ENCODE data around the gene TEX38. TPM values are rescaled to one million over a fixed set of nuclear protein-coding genes. Genes with fewer than 3 reads are reported as not detected.
"Not testable (repeated sequence)": the region's sequence is repeated elsewhere in the genome, so short reads cannot be mapped to it uniquely, and the experiment has no call there.

Gene TEX38
- total RNA-seq, 2 experiments from 2014 or later, result not detected

- no peak overlapping the region for H3K27ac Mint-ChIP-seq
- no peaks in the 10 kb centered on the region for H3K27me3 Mint-ChIP-seq
- H3K9me3 Mint-ChIP-seq, result no peaks in the 10 kb centered on the region
Observed at GRCh38 chr1:46681333-46682034, 9.8 kb downstream of the TEX38 start.

GRCh38 chr1:46682064-46682463, 10.4 kb downstream of the TEX38 start:
- CTCF ChIA-PET, result interaction anchor here (1.1 kb wide), 1 partner anchor 43 kb away, joined by 3 read pairs; no protein-coding TSS in a partner anchor
- POLR2A ChIA-PET, result interaction anchor here (1.6 kb wide), 1 partner anchor 14 kb away, joined by 6 read pairs; the partner anchor contains the start of gene ATPAF1
- Mint-ChIP-seq H3K4me3 (no peak overlapping the region), H3K36me3 (ENCODE audit: low read depth) (peaks cover 82% of the 10 kb centered on the region), H3K4me1 (peaks cover 9% of the 10 kb centered on the region), H3K27me3 (no peaks in the 10 kb centered on the region), H3K9me3 (no peaks in the 10 kb centered on the region), H3K27ac (no peak overlapping the region)
- DNase-seq, result no peak

More at GRCh38 chr1:46681333-46682034, 9.8 kb downstream of the TEX38 start:
- POLR2A ChIA-PET, result interaction anchor here (1.6 kb wide), 1 partner anchor 14 kb away, joined by 6 read pairs; the partner anchor contains the start of gene ATPAF1
- no peak for DNase-seq
- Mint-ChIP-seq H3K4me3 (no peak overlapping the region), H3K36me3 (ENCODE audit: low read depth) (peaks cover 80% of the 10 kb centered on the region), H3K4me1 (peaks cover 12% of the 10 kb centered on the region)
- CTCF ChIA-PET, result interaction anchor here (0.6 to 1.1 kb wide), 2 partner anchors 44 to 69 kb away, joined by 3 read pairs; no protein-coding TSS in a partner anchor

GRCh38 chr1:46684670-46685069, 13.0 kb downstream of the TEX38 start:
- ChIA-PET POLR2A (interaction anchor here (1.0 to 1.6 kb wide), 3 partner anchors 10 to 82 kb away, joined by 3 to 7 read pairs (median 3); no protein-coding TSS in a partner anchor), CTCF (no interaction called here)
- Mint-ChIP-seq H3K4me1 (peaks cover 11% of the 10 kb centered on the region), H3K36me3 (ENCODE audit: low read depth) (peaks cover 86% of the 10 kb centered on the region), H3K27me3 (no peaks in the 10 kb centered on the region), H3K27ac (no peak overlapping the region), H3K4me3 (no peak overlapping the region), H3K9me3 (no peaks in the 10 kb centered on the region)
- no peak for DNase-seq

GRCh38 chr1:46686255-46686654, 14.6 kb downstream of the TEX38 start:
- Mint-ChIP-seq H3K27me3 (no peaks in the 10 kb centered on the region), H3K27ac (no peak overlapping the region), H3K9me3 (no peaks in the 10 kb centered on the region), H3K4me1 (peaks cover 11% of the 10 kb centered on the region), H3K36me3 (ENCODE audit: low read depth) (peaks cover 84% of the 10 kb centered on the region), H3K4me3 (no peak overlapping the region)
- ChIA-PET CTCF (no interaction called here), POLR2A (no interaction called here)
- DNase-seq, result no peak

- Mint-ChIP-seq H3K9me3 (no peaks in the 10 kb centered on the region), H3K4me1 (peaks cover 11% of the 10 kb centered on the region), H3K27me3 (no peaks in the 10 kb centered on the region), H3K27ac (no peak overlapping the region), H3K4me3 (no peak overlapping the region), H3K36me3 (ENCODE audit: low read depth) (peaks cover 84% of the 10 kb centered on the region)
- no peak for DNase-seq
- POLR2A ChIA-PET, result no interaction called here
- CTCF ChIA-PET, result interaction anchor here (1.2 kb wide), 1 partner anchor 8 kb away, joined by 3 read pairs; no protein-coding TSS in a partner anchor
Observed at GRCh38 chr1:46687093-46687659, 15.5 kb downstream of the TEX38 start.

- no peak overlapping the region for H3K4me3 Mint-ChIP-seq
- no peak for DNase-seq
- CTCF ChIA-PET, result interaction anchor here (1.2 kb wide), 1 partner anchor 9 kb away, joined by 3 read pairs; no protein-coding TSS in a partner anchor
- H3K36me3 Mint-ChIP-seq (ENCODE audit: low read depth), result peaks cover 84% of the 10 kb centered on the region
- POLR2A ChIA-PET, result no interaction called here
- no peak overlapping the region for H3K27ac Mint-ChIP-seq
- H3K27me3 Mint-ChIP-seq, result no peaks in the 10 kb centered on the region
- H3K4me1 Mint-ChIP-seq, result peaks cover 11% of the 10 kb centered on the region
- H3K9me3 Mint-ChIP-seq, result no peaks in the 10 kb centered on the region
Observed at GRCh38 chr1:46687921-46688509, 16.4 kb downstream of the TEX38 start.

- H3K4me1 Mint-ChIP-seq, result peaks cover 11% of the 10 kb centered on the region
- no peaks in the 10 kb centered on the region for H3K9me3 Mint-ChIP-seq
- ChIA-PET POLR2A (no interaction called here), CTCF (no interaction called here)
- H3K4me3 Mint-ChIP-seq, result no peak overlapping the region
- H3K36me3 Mint-ChIP-seq (ENCODE audit: low read depth), result peaks cover 82% of the 10 kb centered on the region
- H3K27ac Mint-ChIP-seq, result no peak overlapping the region
- H3K27me3 Mint-ChIP-seq, result no peaks in the 10 kb centered on the region
- DNase-seq, result no peak
Observed at GRCh38 chr1:46689356-46689755, 17.7 kb downstream of the TEX38 start.

- no peaks in the 10 kb centered on the region for H3K9me3 Mint-ChIP-seq
- H3K27ac Mint-ChIP-seq, result no peak overlapping the region
- ChIA-PET CTCF (no interaction called here), POLR2A (no interaction called here)
- no peak overlapping the region for H3K4me3 Mint-ChIP-seq
- H3K4me1 Mint-ChIP-seq, result peaks cover 11% of the 10 kb centered on the region
- H3K36me3 Mint-ChIP-seq (ENCODE audit: low read depth), result peaks cover 82% of the 10 kb centered on the region
- H3K27me3 Mint-ChIP-seq, result no peaks in the 10 kb centered on the region
- DNase-seq, result no peak
Observed at GRCh38 chr1:46689897-46690296, 18.2 kb downstream of the TEX38 start.

GRCh38 chr1:46690931-46691421, 19.3 kb downstream of the TEX38 start:
- Mint-ChIP-seq H3K27ac (no peak overlapping the region), H3K27me3 (no peaks in the 10 kb centered on the region), H3K9me3 (no peaks in the 10 kb centered on the region), H3K36me3 (ENCODE audit: low read depth) (peaks cover 86% of the 10 kb centered on the region), H3K4me3 (no peak overlapping the region), H3K4me1 (peaks cover 9% of the 10 kb centered on the region)
- no peak for DNase-seq
- POLR2A ChIA-PET, result no interaction called here
- CTCF ChIA-PET, result no interaction called here

GRCh38 chr1:46691997-46692790, 20.5 kb downstream of the TEX38 start:
- no peak for DNase-seq
- Mint-ChIP-seq H3K4me1 (peaks cover 7% of the 10 kb centered on the region), H3K27me3 (no peaks in the 10 kb centered on the region), H3K4me3 (no peak overlapping the region), H3K9me3 (no peaks in the 10 kb centered on the region), H3K27ac (no peak overlapping the region), H3K36me3 (ENCODE audit: low read depth) (peaks cover 82% of the 10 kb centered on the region)
- POLR2A ChIA-PET, result no interaction called here
- CTCF ChIA-PET, result no interaction called here

GRCh38 chr1:46692811-46693770, 21.4 kb downstream of the TEX38 start:
- ChIA-PET POLR2A (no interaction called here), CTCF (no interaction called here)
- Mint-ChIP-seq H3K4me3 (no peak overlapping the region), H3K27me3 (no peaks in the 10 kb centered on the region), H3K27ac (no peak overlapping the region), H3K4me1 (peaks cover 3% of the 10 kb centered on the region), H3K9me3 (no peaks in the 10 kb centered on the region), H3K36me3 (ENCODE audit: low read depth) (peaks cover 79% of the 10 kb centered on the region)
- DNase-seq, result no peak

GRCh38 chr1:46694676-46695075, 23.0 kb downstream of the TEX38 start:
- H3K4me1 Mint-ChIP-seq, DNase-seq, CTCF ChIA-PET, POLR2A ChIA-PET, H3K27ac Mint-ChIP-seq, H3K27me3 Mint-ChIP-seq, H3K4me3 Mint-ChIP-seq, H3K9me3 Mint-ChIP-seq: not testable (repeated sequence)
- peaks cover 71% of the 10 kb centered on the region for H3K36me3 Mint-ChIP-seq (ENCODE audit: low read depth)

All from activated CD4-positive, alpha-beta memory T cell treated with anti-CD3 and anti-CD28 coated beads, Interleukin-2, amount 10 ng/mL, durations not matched to agents 7 days and 5 days (primary cell).